ENCODE results near the gene ATRN.

DNA sequence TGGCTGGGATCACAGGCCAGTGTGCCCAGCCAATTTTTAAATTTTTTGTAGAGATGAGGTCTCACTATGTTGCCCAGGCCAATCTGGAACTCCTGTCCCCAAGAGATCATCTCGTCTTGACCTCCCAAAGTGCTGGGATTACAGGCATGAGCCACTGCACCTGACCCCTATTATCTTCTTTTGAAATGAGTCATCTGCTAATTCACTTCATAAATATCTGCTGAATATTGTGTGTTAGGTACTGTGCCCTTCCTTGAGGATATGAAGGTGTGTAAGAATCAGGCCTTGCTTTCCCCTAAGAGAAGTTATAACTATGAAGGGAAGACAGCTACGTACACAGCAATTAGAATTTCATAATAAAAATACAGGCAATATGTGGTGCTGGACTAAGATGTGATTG is 8.2 kb downstream of the ATRN start:
- TF ChIP-seq, protein P1, sequence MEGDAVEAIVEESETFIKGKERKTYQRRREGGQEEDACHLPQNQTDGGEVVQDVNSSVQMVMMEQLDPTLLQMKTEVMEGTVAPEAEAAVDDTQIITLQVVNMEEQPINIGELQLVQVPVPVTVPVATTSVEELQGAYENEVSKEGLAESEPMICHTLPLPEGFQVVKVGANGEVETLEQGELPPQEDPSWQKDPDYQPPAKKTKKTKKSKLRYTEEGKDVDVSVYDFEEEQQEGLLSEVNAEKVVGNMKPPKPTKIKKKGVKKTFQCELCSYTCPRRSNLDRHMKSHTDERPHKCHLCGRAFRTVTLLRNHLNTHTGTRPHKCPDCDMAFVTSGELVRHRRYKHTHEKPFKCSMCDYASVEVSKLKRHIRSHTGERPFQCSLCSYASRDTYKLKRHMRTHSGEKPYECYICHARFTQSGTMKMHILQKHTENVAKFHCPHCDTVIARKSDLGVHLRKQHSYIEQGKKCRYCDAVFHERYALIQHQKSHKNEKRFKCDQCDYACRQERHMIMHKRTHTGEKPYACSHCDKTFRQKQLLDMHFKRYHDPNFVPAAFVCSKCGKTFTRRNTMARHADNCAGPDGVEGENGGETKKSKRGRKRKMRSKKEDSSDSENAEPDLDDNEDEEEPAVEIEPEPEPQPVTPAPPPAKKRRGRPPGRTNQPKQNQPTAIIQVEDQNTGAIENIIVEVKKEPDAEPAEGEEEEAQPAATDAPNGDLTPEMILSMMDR (tag by site-specific recombination; IDR thresholded peaks at IDR 0.05) = no peak
- no peak for TF ChIP-seq KLF16 (tag by site-specific recombination; IDR thresholded peaks at IDR 0.05)
- TF ChIP-seq REPIN1 (tag by site-specific recombination; IDR thresholded peaks at IDR 0.05; ENCODE audit: low read depth) = no peak
- TF ChIP-seq ZNF157 (tag by site-specific recombination; IDR thresholded peaks at IDR 0.05) = no peak
- no peak for TF ChIP-seq ZNF350 (tag by site-specific recombination; IDR thresholded peaks at IDR 0.05)
- TF ChIP-seq ZBTB7A (tag by site-specific recombination; IDR thresholded peaks at IDR 0.05; ENCODE audit: low read depth) = no peak
